ENCODE data around the gene TEX9. TPM values are rescaled to one million over a fixed set of nuclear protein-coding genes. Genes with fewer than 3 reads are reported as not detected.
"Not testable (repeated sequence)": the region's sequence is repeated elsewhere in the genome, so short reads cannot be mapped to it uniquely, and the experiment has no call there.

TEX9 gene
- polyA plus RNA-seq (1.9 to 3.4 TPM (median 2.6 TPM) in 3 replicates), polyA minus RNA-seq (1.1 to 4.5 TPM in 2 of 3 replicates, not detected in the other)
- polyA plus RNA-seq (2011; ENCODE audit: low read depth): 4.1 TPM
- polyA plus RNA-seq (2011; cell fraction: cytosol; rRNA removed): 1.6 and 4.1 TPM in 2 replicates
- 2.9 and 4.1 TPM in 2 replicates for polyA plus RNA-seq (2011; cell fraction: nucleus; rRNA removed)
- 1.2 and 2.3 TPM in 2 replicates for polyA plus RNA-seq (2012; ENCODE audit: low replicate concordance)
- polyA minus RNA-seq (2011; cell fraction: cytosol; rRNA and poly(A)+ RNA removed): 2.1 TPM
- 3.8 and 9.0 TPM in 2 replicates for polyA minus RNA-seq (2011; cell fraction: nucleus; rRNA and poly(A)+ RNA removed)

- H3K36me3 ChIP-seq (ENCODE audit: control insufficient read depth in 2 of 2, extremely low read depth in 1 of 2, insufficient read depth in 2 of 2, low read length in 2 of 2): no peaks in the 10 kb centered on the region
- no peaks in the 10 kb centered on the region for H3K9me3 ChIP-seq (ENCODE audit: control insufficient read depth, low read depth, low read length)
- H3K4me3 ChIP-seq (ENCODE audit: control insufficient read depth in 2 of 3, extremely low read depth in 1 of 3, insufficient read depth in 2 of 3, low read depth in 1 of 3, low read length in 3 of 3): peak within 1 kb of the TSS; percentile 64 to 83 (median 70)
- no peaks in the 10 kb centered on the region for H3K27me3 ChIP-seq (ENCODE audit: control insufficient read depth, extremely low read depth, insufficient read depth, low read length)
- H4K20me1 ChIP-seq (ENCODE audit: control insufficient read depth, extremely low read depth, insufficient read depth, low read length): no peaks in the 10 kb centered on the region
- H3K4me2 ChIP-seq (ENCODE audit: control insufficient read depth, extremely low read depth, insufficient read depth, low read depth, low read length): peak within 1 kb of the TSS; percentile 95
- no peaks in the 10 kb centered on the region for H3K79me2 ChIP-seq (ENCODE audit: control insufficient read depth, insufficient read depth, low read length)
- TF ChIP-seq CTCF (optimal IDR thresholded peaks at IDR 0.05 in 1 of 3, IDR thresholded peaks at IDR 0.05 in 1 of 3, conservative IDR thresholded peaks at IDR 0.05 in 1 of 3; ENCODE audit: extremely low read depth in 1 of 3, insufficient read depth in 2 of 3, low read length in 3 of 3) (no peak), EZH2 (IDR thresholded peaks at IDR 0.05; ENCODE audit: low read length) (no peak)
- peak; percentile 76 for FAIRE-seq
- peak within 1 kb of the TSS; percentile 97 for H2AFZ ChIP-seq (ENCODE audit: control insufficient read depth, low read length)
- H3K4me1 ChIP-seq (ENCODE audit: control insufficient read depth, extremely low read depth, insufficient read depth, low read length): peaks cover 19% of the 10 kb centered on the region
- H3K9me1 ChIP-seq (ENCODE audit: control insufficient read depth, extremely low read depth, insufficient read depth, low read length): no peaks in the 10 kb centered on the region
- H3K9ac ChIP-seq (ENCODE audit: control insufficient read depth, extremely low read depth, insufficient read depth, low read length): peak within 1 kb of the TSS; percentile 69
- dilution Hi-C loops (cut with MboI; ENCODE audit: extremely low pct_ligation_motif_present, low sequenced_read_pairs): no loop called here
- no peak for DNase-seq (ENCODE audit: low read depth, low spot score)
- H3K27ac ChIP-seq (ENCODE audit: control insufficient read depth, insufficient read depth, low read length): no peak within 1 kb of the TSS
These were observed at the start of gene TEX9 for GRCh38 chr15:56365075-56365711. TSS of gene TEX9 (plus strand) at chr15:56365426. CDS start at chr15:56365451, 25 bp downstream.

- H3K79me2 ChIP-seq (ENCODE audit: control insufficient read depth, insufficient read depth, low read length); H3K27ac ChIP-seq (ENCODE audit: control insufficient read depth, insufficient read depth, low read length); H3K9ac ChIP-seq (ENCODE audit: control insufficient read depth, extremely low read depth, insufficient read depth, low read length); DNase-seq (ENCODE audit: low read depth, low spot score); FAIRE-seq; H3K9me1 ChIP-seq (ENCODE audit: control insufficient read depth, extremely low read depth, insufficient read depth, low read length); H3K9me3 ChIP-seq (ENCODE audit: control insufficient read depth, low read depth, low read length); H2AFZ ChIP-seq (ENCODE audit: control insufficient read depth, low read length); H3K4me1 ChIP-seq (ENCODE audit: control insufficient read depth, extremely low read depth, insufficient read depth, low read length); H3K36me3 ChIP-seq (ENCODE audit: control insufficient read depth in 2 of 2, extremely low read depth in 1 of 2, insufficient read depth in 2 of 2, low read length in 2 of 2); dilution Hi-C loops (cut with MboI; ENCODE audit: extremely low pct_ligation_motif_present, low sequenced_read_pairs); H3K4me2 ChIP-seq (ENCODE audit: control insufficient read depth, extremely low read depth, insufficient read depth, low read depth, low read length); H4K20me1 ChIP-seq (ENCODE audit: control insufficient read depth, extremely low read depth, insufficient read depth, low read length); H3K27me3 ChIP-seq (ENCODE audit: control insufficient read depth, extremely low read depth, insufficient read depth, low read length); H3K4me3 ChIP-seq (ENCODE audit: control insufficient read depth in 2 of 3, extremely low read depth in 1 of 3, insufficient read depth in 2 of 3, low read depth in 1 of 3, low read length in 3 of 3): not testable (repeated sequence)
These were observed 48.7 kb upstream of the TEX9 start for GRCh38 chr15:56316561-56316960.
